ENCODE data around the gene CHKB.

CHKB gene

GRCh38 chr22:50573491-50574382, 8.9 kb downstream of the CHKB start:
- DNase-seq (ENCODE audit: low spot score): no peak

GRCh38 chr22:50572965-50573364, 9.7 kb downstream of the CHKB start:
- no peak for DNase-seq (ENCODE audit: low spot score)

GRCh38 chr22:50571264-50572175, 11.1 kb downstream of the CHKB start:
- DNase-seq (ENCODE audit: low spot score): no peak

GRCh38 chr22:50570861-50571260, 11.8 kb downstream of the CHKB start:
- no peak for DNase-seq (ENCODE audit: low spot score)

GRCh38 chr22:50569896-50570535, 12.6 kb downstream of the CHKB start:
- no peak for DNase-seq (ENCODE audit: low spot score)

- DNase-seq (ENCODE audit: low spot score): no peak
These were observed 13.6 kb downstream of the CHKB start for GRCh38 chr22:50569041-50569459.

GRCh38 chr22:50568626-50569025, 14.0 kb downstream of the CHKB start:
- DNase-seq (ENCODE audit: low spot score): no peak

GRCh38 chr22:50567721-50568252, 14.9 kb downstream of the CHKB start:
- DNase-seq (ENCODE audit: low spot score): no peak

- no peak for DNase-seq (ENCODE audit: low spot score)
These were observed 18.4 kb downstream of the CHKB start for GRCh38 chr22:50564289-50564688.

- no peak for DNase-seq (ENCODE audit: low spot score)
These were observed 19.1 kb downstream of the CHKB start for GRCh38 chr22:50563413-50564160.

GRCh38 chr22:50562523-50563412, 19.9 kb downstream of the CHKB start, which contains the start of gene SYCE3:
Gene SYCE3, minus strand, starts transcription at chr22:50562919. Its CDS starts 6,514 bp downstream, at chr22:50556405.
- DNase-seq (ENCODE audit: low spot score): peak; percentile 89

- DNase-seq (ENCODE audit: low spot score): no peak
These were observed 21.0 kb downstream of the CHKB start for GRCh38 chr22:50561401-50562358.

GRCh38 chr22:50560034-50560433, 22.6 kb downstream of the CHKB start:
- DNase-seq (ENCODE audit: low spot score): no peak

- DNase-seq (ENCODE audit: low spot score): no peak
These were observed 25.9 kb downstream of the CHKB start for GRCh38 chr22:50556703-50557102.

GRCh38 chr22:50553310-50553709, 29.3 kb downstream of the CHKB start:
- no peak for DNase-seq (ENCODE audit: low spot score)

- DNase-seq (ENCODE audit: low spot score): no peak
These were observed 31.4 kb downstream of the CHKB start for GRCh38 chr22:50551160-50551752.

- DNase-seq (ENCODE audit: low spot score): no peak
These were observed 32.3 kb downstream of the CHKB start for GRCh38 chr22:50550395-50550794.

GRCh38 chr22:50548921-50549790, 33.5 kb downstream of the CHKB start:
- no peak for DNase-seq (ENCODE audit: low spot score)
